Measurements from ENCODE around the gene BICRA.

DNA sequence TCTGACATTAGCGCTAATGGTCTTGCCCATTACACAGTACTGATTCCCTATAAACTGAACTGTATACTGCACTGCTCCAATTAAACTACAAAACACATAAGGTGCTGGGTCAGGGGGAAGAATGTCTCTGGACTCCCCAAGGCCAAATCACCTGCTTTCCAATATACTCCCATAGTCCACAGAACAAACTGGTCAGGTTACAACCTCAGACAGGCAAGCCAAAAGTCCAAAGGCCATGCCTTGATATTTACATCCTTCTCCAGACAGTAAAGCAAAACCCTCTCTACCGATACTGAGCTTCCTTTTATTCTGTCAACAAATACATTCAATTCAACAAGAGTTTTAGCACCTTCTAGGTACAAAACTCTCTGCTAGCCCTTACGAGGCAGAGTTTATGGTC, 44.9 kb upstream of the BICRA start:
- TF ChIP-seq EZH2 (IDR thresholded peaks at IDR 0.05; ENCODE audit: borderline replicate concordance, low read depth, low read length, poor library complexity, severe bottlenecking), result no peak
- TF ChIP-seq, protein P1, sequence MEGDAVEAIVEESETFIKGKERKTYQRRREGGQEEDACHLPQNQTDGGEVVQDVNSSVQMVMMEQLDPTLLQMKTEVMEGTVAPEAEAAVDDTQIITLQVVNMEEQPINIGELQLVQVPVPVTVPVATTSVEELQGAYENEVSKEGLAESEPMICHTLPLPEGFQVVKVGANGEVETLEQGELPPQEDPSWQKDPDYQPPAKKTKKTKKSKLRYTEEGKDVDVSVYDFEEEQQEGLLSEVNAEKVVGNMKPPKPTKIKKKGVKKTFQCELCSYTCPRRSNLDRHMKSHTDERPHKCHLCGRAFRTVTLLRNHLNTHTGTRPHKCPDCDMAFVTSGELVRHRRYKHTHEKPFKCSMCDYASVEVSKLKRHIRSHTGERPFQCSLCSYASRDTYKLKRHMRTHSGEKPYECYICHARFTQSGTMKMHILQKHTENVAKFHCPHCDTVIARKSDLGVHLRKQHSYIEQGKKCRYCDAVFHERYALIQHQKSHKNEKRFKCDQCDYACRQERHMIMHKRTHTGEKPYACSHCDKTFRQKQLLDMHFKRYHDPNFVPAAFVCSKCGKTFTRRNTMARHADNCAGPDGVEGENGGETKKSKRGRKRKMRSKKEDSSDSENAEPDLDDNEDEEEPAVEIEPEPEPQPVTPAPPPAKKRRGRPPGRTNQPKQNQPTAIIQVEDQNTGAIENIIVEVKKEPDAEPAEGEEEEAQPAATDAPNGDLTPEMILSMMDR (conservative IDR thresholded peaks at IDR 0.05; ENCODE audit: low read depth, low read length), result no peak
